Transverse colon (tissue), 4 donors: ENCODE measurements around the gene PCDHB16. TPM values are rescaled to one million over a fixed set of nuclear protein-coding genes. Genes with fewer than 3 reads are reported as not detected.
"Not testable (repeated sequence)": the region's sequence is repeated elsewhere in the genome, so short reads cannot be mapped to it uniquely, and the experiment has no call there.

Experiments used
- DNase-seq: peaks from one replicate; pipeline ENCODE4 v3.0.0-alpha.2; 2019
- H3K27ac ChIP-seq, 4 donors: fragments of 200-600 bp; sonication (generic); 2 replicates each; pipeline ENCODE4 v1.5.1; 2016 to 2018; ENCODE audit warnings: inconsistent platforms in 4 of 4
- H3K27me3 ChIP-seq: fragments of 200-600 bp; sonication (generic); 2 replicates; pipeline ENCODE4 v1.5.1; 2017; ENCODE audit warnings: inconsistent platforms
- H3K36me3 ChIP-seq, 4 donors: fragments of 200-600 bp; sonication (generic); 2 replicates each; pipeline ENCODE4 v1.5.1; 2017 to 2019; ENCODE audit warnings: inconsistent platforms in 4 of 4
- H3K4me1 ChIP-seq, 4 donors: fragments of 200-600 bp; sonication (generic); 2 replicates each; pipeline ENCODE4 v1.5.1; 2017 to 2020; ENCODE audit warnings: inconsistent platforms in 4 of 4
- H3K4me3 ChIP-seq, 4 donors: fragments of 200-600 bp; sonication (generic); 1 replicate in 1 of 4; 2 replicates in 3 of 4; pipeline versions ENCODE4 v1.5.1 to v1.6.1; 2017 to 2019; ENCODE audit warnings: inconsistent platforms in 4 of 4
- H3K9me3 ChIP-seq, 2 donors: fragments of 200-600 bp; sonication (generic); 2 replicates each; pipeline ENCODE4 v1.5.1; 2017 to 2019; ENCODE audit warnings: inconsistent platforms in 2 of 2
- CTCF ChIP-seq, 5 experiments: fragments of 200-600 bp in 3 of 5; fragments of 450-650 bp in 2 of 5; sonication (generic) in 3 of 5; IDR thresholded peaks; 1 replicate in 2 of 5; 2 replicates in 3 of 5; pipeline ENCODE4 v1.5.1; 2016 to 2017; ENCODE audit warnings: antibody characterized with exemption in 5 of 5, inconsistent platforms in 3 of 5, mild to moderate bottlenecking in 2 of 5, moderate library complexity in 1 of 5
- EP300 ChIP-seq: sonication (generic); formaldehyde crosslinking; IDR thresholded peaks from one replicate; pipeline ENCODE4 v1.6.1; 2017; ENCODE audit warnings: antibody characterized with exemption, low read depth
- POLR2A ChIP-seq: fragments of 450-650 bp; IDR thresholded peaks from one replicate; pipeline ENCODE4 v1.6.1; 2016; ENCODE audit warnings: antibody characterized with exemption, mild to moderate bottlenecking, moderate library complexity
- POLR2AphosphoS5 ChIP-seq, 3 donors: sonication (generic); formaldehyde crosslinking; IDR thresholded peaks; one replicate each; pipeline ENCODE4 v1.6.1; 2016; ENCODE audit warnings: antibody characterized with exemption in 3 of 3
- WGBS, 2 donors: methylation state at CpG; one replicate each; pipeline ENCODE4 v1.1.5; 2018; ENCODE audit warnings: low coverage in 1 of 2; 5-methylcytosine and 5-hydroxymethylcytosine counted together
- in situ Hi-C, 4 donors: fragments of 200-750 bp; cut with MboI; loops; one replicate each; pipeline versions ENCODE4 v1.15.0 to v1.15.1; 2017; ENCODE audit warnings: low sequenced_read_pairs in 3 of 4, low pct_ligation_motif_present in 1 of 4, low pct_unique_long_range_greater_than_20kb in 1 of 4
- intact Hi-C: fragments of 100-400 bp; cut with DNase I; formaldehyde crosslinking; loops from one replicate; pipeline ENCODE4 v1.15.1; 2023; ENCODE audit warnings: low total_unique reads
- total RNA-seq, 4 donors: library from RNA; depleted of rRNA; stranded (reverse); fragments of >200 nt; gene quantifications; one replicate each; pipeline ENCODE4 v1.1.0, GENCODE V29; 2016

PCDHB16 gene
- total RNA-seq, 4 donors from 2014 or later: 0.20 to 1.6 (median 0.65) TPM

- no peak for TF ChIP-seq EP300
- peak in 3 of 5 experiments; percentile 12 to 24 (median 18) for TF ChIP-seq CTCF (IDR thresholded peaks at IDR 0.05)
- TF ChIP-seq POLR2A: no peak
- Histone ChIP-seq H3K27me3 (peaks cover 4% of the 10 kb centered on the region), H3K27ac (no peak within 1 kb of the TSS), H3K9me3 (peaks cover 21 to 39% of the 10 kb centered on the region in 2 donors), H3K4me1 (no peaks in the 10 kb centered on the region), H3K4me3 (peak within 1 kb of the TSS in 1 of 4 donors; percentile 16), H3K36me3 (no peaks in the 10 kb centered on the region)
- WGBS, 2 donors: 27 to 31% methylated on average over 7 to 9 of the region's 9 CpGs
- intact Hi-C loops (no loop called here), in situ Hi-C loops (no loop called here)
- no peak for DNase-seq
These were observed 4.8 kb downstream of the PCDHB16 start, which contains the start of gene PCDHB9 for GRCh38 chr5:141186897-141187512. Gene PCDHB9 (plus strand): TSS chr5:141187161. CDS start chr5:141187319, 158 bp downstream.

GRCh38 chr5:141188682-141189081 lies 6.5 kb downstream of the PCDHB16 start:
- H3K36me3 ChIP-seq, H3K4me1 ChIP-seq, DNase-seq, intact Hi-C loops, H3K27me3 ChIP-seq, in situ Hi-C loops, H3K27ac ChIP-seq, H3K4me3 ChIP-seq: not testable (repeated sequence)
- H3K9me3 ChIP-seq: peaks cover 21 to 41% of the 10 kb centered on the region in 2 donors
- WGBS, 2 donors: 68% methylated on average over 19 of the region's 37 CpGs; no CpG with 5 or more reads in 1 of the 2 donors

GRCh38 chr5:141189131-141189530 lies 6.9 kb downstream of the PCDHB16 start:
- 70% methylated on average over 27 of the region's 35 CpGs; no CpG with 5 or more reads in 1 of the 2 donors for WGBS, 2 donors
- in situ Hi-C loops, H3K4me1 ChIP-seq: not testable (repeated sequence)

GRCh38 chr5:141192110-141192725 lies 10.0 kb downstream of the PCDHB16 start, which contains the start of gene PCDHB10:
Gene PCDHB10 (plus strand): TSS chr5:141192353. CDS start chr5:141192553, 200 bp downstream.
- no peak for TF ChIP-seq POLR2AphosphoS5 (IDR thresholded peaks at IDR 0.05)
- no peak for TF ChIP-seq EP300
- TF ChIP-seq CTCF (IDR thresholded peaks at IDR 0.05): peak in 3 of 5 experiments; percentile 14 to 32 (median 31)
- Histone ChIP-seq H3K4me3 (no peak within 1 kb of the TSS), H3K36me3 (no peaks in the 10 kb centered on the region), H3K27ac (no peak within 1 kb of the TSS), H3K4me1 (no peaks in the 10 kb centered on the region), H3K27me3 (peaks cover 4% of the 10 kb centered on the region), H3K9me3 (peaks cover 21 to 52% of the 10 kb centered on the region in 2 donors)
- 4 to 18% methylated on average over 5 to 9 of the region's 10 CpGs for WGBS, 2 donors
- intact Hi-C loops: no loop called here
- in situ Hi-C loops: no loop called here
- DNase-seq: no peak

More at GRCh38 chr5:141189131-141189530, 6.9 kb downstream of the PCDHB16 start:
- H3K4me3 ChIP-seq, H3K27me3 ChIP-seq, intact Hi-C loops, H3K36me3 ChIP-seq, H3K27ac ChIP-seq, DNase-seq: not testable (repeated sequence)
- H3K9me3 ChIP-seq: peaks cover 21 to 41% of the 10 kb centered on the region in 2 donors

- intact Hi-C loops, H3K27ac ChIP-seq, in situ Hi-C loops, H3K4me1 ChIP-seq, H3K36me3 ChIP-seq, H3K27me3 ChIP-seq, H3K4me3 ChIP-seq, DNase-seq: not testable (repeated sequence)
- peaks cover 33 to 53% of the 10 kb centered on the region in 2 donors for H3K9me3 ChIP-seq
- 79% methylated on average over 16 of the region's 37 CpGs; no CpG with 5 or more reads in 1 of the 2 donors for WGBS, 2 donors
These were observed 12.1 kb downstream of the PCDHB16 start for GRCh38 chr5:141194332-141194731.
